Neural progenitor cell (in vitro differentiated cells): ENCODE data around the gene OR8B8.

Experiments
- CTCF ChIP-seq: fragments of 200-600 bp; sonication (generic); IDR thresholded peaks from 2 replicates; pipeline ENCODE4 v1.5.1; 2017; ENCODE audit warnings: antibody characterized with exemption, mild to moderate bottlenecking
- EZH2 ChIP-seq: fragments of 200-600 bp; sonication (generic); IDR thresholded peaks from 2 replicates; pipeline ENCODE4 v1.6.1; 2017; ENCODE audit warnings: antibody characterized with exemption, mild to moderate bottlenecking, moderate library complexity

- TF ChIP-seq CTCF = no peak
- no peak for TF ChIP-seq EZH2
Measured at GRCh38 chr11:124441081-124441480, 4.4 kb downstream of the OR8B8 start.
